ENCODE measurements around the gene NTNG1. TPM values are rescaled to one million over a fixed set of nuclear protein-coding genes. Genes with fewer than 3 reads are reported as not detected.

The NTNG1 gene
- total and polyA plus RNA-seq, 2 of the 4 experiments (the other 2 are of a cell fraction) = 1.2 to 2.3 TPM

DNA sequence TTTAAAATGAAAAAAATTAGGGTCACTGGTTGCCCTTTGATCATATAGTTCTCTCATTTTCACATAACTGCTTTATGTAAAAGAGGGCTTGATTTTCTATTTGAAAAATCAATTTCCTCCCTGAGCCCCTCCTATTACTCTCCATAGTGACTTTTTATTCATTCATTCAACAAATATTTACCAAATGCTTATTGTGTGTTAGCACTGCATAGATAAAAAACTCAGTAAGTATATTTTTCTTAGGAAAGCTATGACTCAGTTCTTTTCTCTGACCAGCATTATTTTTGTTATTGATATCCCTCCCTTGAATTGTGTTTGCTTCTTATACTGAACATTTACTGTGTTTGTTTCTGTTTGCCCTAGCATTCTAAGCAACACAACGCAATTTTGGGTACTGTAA lies 59.8 kb downstream of the NTNG1 start:
- Histone ChIP-seq H4K20me1 (ENCODE audit: insufficient read depth, low read length) (no peaks in the 10 kb centered on the region), H2AK9ac (replicated peaks; ENCODE audit: low read depth, low read length, poor library complexity) (no peak overlapping the region), H2BK20ac (ENCODE audit: low read depth, low read length) (no peak overlapping the region), H3K4me2 (ENCODE audit: low read depth, low read length) (no peak overlapping the region), H3K4me1 (ENCODE audit: control insufficient read depth, insufficient read depth, low read length) (no peaks in the 10 kb centered on the region), H3K9me3 (ENCODE audit: control insufficient read depth, insufficient read depth, low read length) (no peaks in the 10 kb centered on the region), H2AK5ac (ENCODE audit: low read depth, low read length) (no peak overlapping the region), H3K18ac (ENCODE audit: low read depth, low read length) (no peak overlapping the region), H3K79me1 (ENCODE audit: low read depth in 1 of 2, low read length in 2 of 2) (no peaks in the 10 kb centered on the region), H3K4ac (ENCODE audit: low read depth, low read length) (no peak overlapping the region), H3K9ac (ENCODE audit: low read depth, low read length) (no peak overlapping the region), H4K8ac (ENCODE audit: low read depth in 2 of 2, low read length in 2 of 2) (no peak overlapping the region), H3K27ac (ENCODE audit: insufficient read depth, low read length) (no peak overlapping the region), H3K56ac (ENCODE audit: extremely low read depth, insufficient read depth, low read length) (no peak overlapping the region), H2AFZ (replicated peaks; ENCODE audit: low read length, poor library complexity) (no peak overlapping the region), H2BK5ac (ENCODE audit: low read depth, low read length, poor library complexity, severe bottlenecking) (no peak overlapping the region), H3K9me1 (ENCODE audit: insufficient read depth, low read length) (no peaks in the 10 kb centered on the region), H3K14ac (replicated peaks; ENCODE audit: low read depth, low read length) (no peak overlapping the region), H4K91ac (ENCODE audit: insufficient read depth, low read depth, low read length) (no peak overlapping the region), H3K4me3 (ENCODE audit: insufficient read depth, low read depth, low read length) (no peak overlapping the region), H3K36me3 (ENCODE audit: control insufficient read depth, insufficient read depth, low read length) (no peaks in the 10 kb centered on the region), H2BK120ac (ENCODE audit: low read depth, low read length) (no peak overlapping the region), H2BK15ac (ENCODE audit: low read depth, low read length) (no peak overlapping the region), H4K5ac (ENCODE audit: low read depth, low read length) (no peak overlapping the region), H3K23ac (ENCODE audit: low read depth, low read length) (no peak overlapping the region), H3K27me3 (ENCODE audit: control insufficient read depth, insufficient read depth, low read length) (no peaks in the 10 kb centered on the region)
- in situ Hi-C loops (cut with MboI; ENCODE audit: low sequenced_read_pairs) = no loop called here
- POLR2A ChIA-PET (ENCODE audit: unreplicated experiment) = no interaction called here
- no TSS peak for BruUV-seq (replicated peaks)
- DNase-seq = no peak
- TF ChIP-seq CHD1 (IDR thresholded peaks at IDR 0.05; ENCODE audit: low read depth, low read length) (no peak), MXI1 (IDR thresholded peaks at IDR 0.05; ENCODE audit: borderline replicate concordance, low read depth, low read length) (no peak)
- TF ChIP-seq, protein P1, sequence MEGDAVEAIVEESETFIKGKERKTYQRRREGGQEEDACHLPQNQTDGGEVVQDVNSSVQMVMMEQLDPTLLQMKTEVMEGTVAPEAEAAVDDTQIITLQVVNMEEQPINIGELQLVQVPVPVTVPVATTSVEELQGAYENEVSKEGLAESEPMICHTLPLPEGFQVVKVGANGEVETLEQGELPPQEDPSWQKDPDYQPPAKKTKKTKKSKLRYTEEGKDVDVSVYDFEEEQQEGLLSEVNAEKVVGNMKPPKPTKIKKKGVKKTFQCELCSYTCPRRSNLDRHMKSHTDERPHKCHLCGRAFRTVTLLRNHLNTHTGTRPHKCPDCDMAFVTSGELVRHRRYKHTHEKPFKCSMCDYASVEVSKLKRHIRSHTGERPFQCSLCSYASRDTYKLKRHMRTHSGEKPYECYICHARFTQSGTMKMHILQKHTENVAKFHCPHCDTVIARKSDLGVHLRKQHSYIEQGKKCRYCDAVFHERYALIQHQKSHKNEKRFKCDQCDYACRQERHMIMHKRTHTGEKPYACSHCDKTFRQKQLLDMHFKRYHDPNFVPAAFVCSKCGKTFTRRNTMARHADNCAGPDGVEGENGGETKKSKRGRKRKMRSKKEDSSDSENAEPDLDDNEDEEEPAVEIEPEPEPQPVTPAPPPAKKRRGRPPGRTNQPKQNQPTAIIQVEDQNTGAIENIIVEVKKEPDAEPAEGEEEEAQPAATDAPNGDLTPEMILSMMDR (conservative IDR thresholded peaks at IDR 0.05; ENCODE audit: low read depth, low read length) = no peak
- intact Hi-C loops (cut with micrococcal nuclease) = no loop called here
- WGBS, 2 experiments (ENCODE audit: extremely low coverage in 2 of 2, insufficient read length in 1 of 2) = no CpG with 5 or more reads among the region's 1 CpG
- dilution Hi-C loops (cut with HindIII; ENCODE audit: low sequenced_read_pairs, unreplicated experiment) = no loop called here
- CTCF ChIA-PET = no interaction called here
- ATAC-seq (ENCODE audit: low read depth) = no peak

Data from IMR-90 (cell line).